Measurements from ENCODE around the gene CRLF3. TPM values are rescaled to one million over a fixed set of nuclear protein-coding genes. Genes with fewer than 3 reads are reported as not detected.
A peak's percentile ranks its signal among the peaks of the same experiment; 100 is the strongest.
"Not testable (repeated sequence)": the region's sequence is repeated elsewhere in the genome, so short reads cannot be mapped to it uniquely, and the experiment has no call there.

Gene CRLF3
- total and polyA plus RNA-seq, 10 of the 15 experiments (the other 5 are each of a cell fraction or from before 2014, with no cell fraction given) = 10.0 to 39.2 (median 26.7) TPM

GRCh38 chr17:30814236-30814635 is 10.3 kb downstream of the CRLF3 start:
- CTCF ChIA-PET; BruUV-seq (replicated peaks); intact Hi-C loops (cut with micrococcal nuclease; ENCODE audit: unreplicated experiment); H3K27ac ChIP-seq (ENCODE audit: control insufficient read depth, insufficient read depth); RAD21 ChIA-PET (ENCODE audit: unreplicated experiment); H3K4me2 ChIP-seq (ENCODE audit: control insufficient read depth, insufficient read depth); H2AFZ ChIP-seq (ENCODE audit: control insufficient read depth, low read depth, low read length); H3K9me3 ChIP-seq (replicated peaks; ENCODE audit: control insufficient read depth, insufficient read depth, low read length); H3K9ac ChIP-seq (ENCODE audit: control insufficient read depth, insufficient read depth, low read length); H4K20me1 ChIP-seq (ENCODE audit: control insufficient read depth, insufficient read depth); H3K36me3 ChIP-seq (ENCODE audit: control insufficient read depth in 2 of 2, insufficient read depth in 2 of 2, low read length in 1 of 2); H3K27me3 ChIP-seq (replicated peaks in 1 of 2; ENCODE audit: control insufficient read depth in 2 of 2, insufficient read depth in 2 of 2, low read length in 1 of 2); FAIRE-seq; H3K4me3 ChIP-seq; DNase-seq (ENCODE audit: low read depth, low spot score); in situ Hi-C loops (cut with MboI); ATAC-seq: not testable (repeated sequence)
- Histone ChIP-seq H3K4me1 (ENCODE audit: control insufficient read depth, insufficient read depth, low read length) (peaks cover 30% of the 10 kb centered on the region), H3K79me2 (ENCODE audit: control insufficient read depth, insufficient read depth, low read length) (peaks cover 52% of the 10 kb centered on the region)
- ChIA-PET POLR2A (interaction anchor here (0.7 kb wide), 1 partner anchor 243 kb away, joined by 3 read pairs; no protein-coding TSS in a partner anchor), SMC1A (ENCODE audit: uncharacterized antibody, unreplicated experiment) (interaction anchor here (6.1 kb wide), 1 partner anchor 7 kb away, joined by 43 read pairs; no protein-coding TSS in a partner anchor)
- WGBS (ENCODE audit: insufficient coverage, insufficient replicate concordance, low lambda C conversion rate, missing lambda C conversion rate) = 99% methylated on average over 12 of the region's 12 CpGs

GRCh38 chr17:30812218-30813177 is 12.0 kb downstream of the CRLF3 start:
- BruUV-seq (replicated peaks) = TSS peak; percentile 18
- FAIRE-seq = no peak
- Histone ChIP-seq H2AFZ (ENCODE audit: control insufficient read depth, low read depth, low read length) (peak overlapping the region; percentile 4; the same call in 1 of the 2 replicates), H4K20me1 (ENCODE audit: control insufficient read depth, insufficient read depth) (no peaks in the 10 kb centered on the region), H3K79me2 (ENCODE audit: control insufficient read depth, insufficient read depth, low read length) (peaks cover 47% of the 10 kb centered on the region), H3K27ac (ENCODE audit: control insufficient read depth, insufficient read depth) (peak overlapping the region; percentile 50), H3K4me3 (no peak overlapping the region), H3K27me3 (replicated peaks in 1 of 2; ENCODE audit: control insufficient read depth in 2 of 2, insufficient read depth in 2 of 2, low read length in 1 of 2) (no peaks in the 10 kb centered on the region), H3K9me3 (replicated peaks; ENCODE audit: control insufficient read depth, insufficient read depth, low read length) (no peaks in the 10 kb centered on the region), H3K36me3 (ENCODE audit: control insufficient read depth in 2 of 2, insufficient read depth in 2 of 2, low read length in 1 of 2) (0 out of 4 replicates have a peak, but pooled peaks cover 0 to 5% of the 10 kb centered on the region in 2 experiments), H3K9ac (ENCODE audit: control insufficient read depth, insufficient read depth, low read length) (no peak overlapping the region), H3K4me1 (ENCODE audit: control insufficient read depth, insufficient read depth, low read length) (peaks cover 33% of the 10 kb centered on the region), H3K4me2 (ENCODE audit: control insufficient read depth, insufficient read depth) (peak overlapping the region; percentile 15; the same call in 1 of the 2 replicates)
- CTCF ChIA-PET = interaction anchor here (0.6 to 9.9 kb wide), 2 partner anchors 11 to 286 kb away, joined by 4 to 145 read pairs; partner anchors contain the start of gene CRLF3
- SMC1A ChIA-PET (ENCODE audit: uncharacterized antibody, unreplicated experiment) = interaction anchor here (0.6 to 6.1 kb wide), 4 partner anchors 9 to 485 kb away, joined by 3 to 43 read pairs (median 4); partner anchors contain the start of gene CRLF3
- ATAC-seq = peak; percentile 19; the same call in 1 of the 3 replicates
- POLR2A ChIA-PET = interaction anchor here (1.2 kb wide), 1 partner anchor 12 kb away, joined by 3 read pairs; the partner anchor contains the start of gene CRLF3
- TF ChIP-seq EP300 (IDR thresholded peaks at IDR 0.05; ENCODE audit: borderline replicate concordance in 1 of 2, control insufficient read depth in 1 of 2, low read depth in 2 of 2, low read length in 2 of 2) = no peak
- peak; percentile 48 to 58; a peak in 2 of 4 replicates for TF ChIP-seq BHLHE40 (IDR thresholded peaks at IDR 0.05; ENCODE audit: borderline replicate concordance in 1 of 2, low read depth in 2 of 2, low read length in 1 of 2)
- 0 out of 2 replicates have a peak, but pooled peaks have one; percentile 6 for TF ChIP-seq RUNX3 (IDR thresholded peaks at IDR 0.05; ENCODE audit: low read length)
- no peak for DNase-seq (ENCODE audit: low read depth, low spot score)
- RAD21 ChIA-PET (ENCODE audit: unreplicated experiment) = interaction anchor here (1.4 kb wide), 1 partner anchor 11 kb away, joined by 4 read pairs; no protein-coding TSS in a partner anchor
- in situ Hi-C loops (cut with MboI) (no loop called here), intact Hi-C loops (cut with micrococcal nuclease; ENCODE audit: unreplicated experiment) (no loop called here)
- WGBS (ENCODE audit: insufficient coverage, insufficient replicate concordance, low lambda C conversion rate, missing lambda C conversion rate) = 46% methylated on average over 5 of the region's 5 CpGs

All from GM12878 (cell line).